CD14-positive monocyte (primary cell): ENCODE results near the gene PTPN9. TPM values are rescaled to one million over a fixed set of nuclear protein-coding genes. Genes with fewer than 3 reads are reported as not detected.

Experiments used
- DNase-seq, 3 donors: peaks; one replicate each; pipeline ENCODE4 v3.0.0-alpha.2; 2011 to 2022
- H2AFZ ChIP-seq: 2 replicates; pipeline ENCODE4 v1.6.0; 2012; ENCODE audit warnings: mild to moderate bottlenecking, low read depth, low read length, inconsistent platforms; ENCODE audit not compliant: insufficient read depth, poor library complexity, severe bottlenecking
- H3K27ac ChIP-seq, 2 donors: 1 replicate in 1 of 2; 2 replicates in 1 of 2; pipeline ENCODE4 v1.5.1; 2012 to 2013; ENCODE audit warnings: low read length in 2 of 2, control low read depth in 1 of 2, inconsistent platforms in 1 of 2, low read depth in 1 of 2, mild to moderate bottlenecking in 1 of 2
- H3K27me3 ChIP-seq, 2 donors: one replicate each; pipeline versions ENCODE4 v1.6.0 to v1.6.1; 2011 to 2013; ENCODE audit warnings: low read length in 2 of 2; ENCODE audit not compliant: control insufficient read depth in 2 of 2, insufficient read depth in 2 of 2
- H3K36me3 ChIP-seq, 2 donors: replicated peaks in 1 of 2; 1 replicate in 1 of 2; 2 replicates in 1 of 2; pipeline versions ENCODE4 v1.5.1 to v1.6.1; 2012 to 2013; ENCODE audit warnings: low read length in 2 of 2, control low read depth in 1 of 2, inconsistent platforms in 1 of 2, mild to moderate bottlenecking in 1 of 2; ENCODE audit not compliant: insufficient read depth in 2 of 2, control insufficient read depth in 1 of 2
- H3K4me1 ChIP-seq, 2 donors: 1 replicate in 1 of 2; 2 replicates in 1 of 2; pipeline versions ENCODE4 v1.5.1 to v1.6.1; 2012 to 2013; ENCODE audit warnings: low read length in 2 of 2, control low read depth in 1 of 2, inconsistent platforms in 1 of 2, mild to moderate bottlenecking in 1 of 2, moderate library complexity in 1 of 2; ENCODE audit not compliant: insufficient read depth in 2 of 2, control insufficient read depth in 1 of 2
- H3K4me2 ChIP-seq: replicated peaks from 2 replicates; pipeline ENCODE3; 2012; ENCODE audit warnings: low read length, moderate library complexity, mild to moderate bottlenecking; ENCODE audit not compliant: poor library complexity, severe bottlenecking; ENCODE audit errors: extremely low read depth
- H3K4me3 ChIP-seq, 3 experiments: fragments of 200-600 bp in 1 of 3; sonication (generic) in 1 of 3; replicated peaks in 1 of 3; 1 replicate in 2 of 3; 2 replicates in 1 of 3; pipeline ENCODE4 v1.5.1; 2011 to 2013; ENCODE audit warnings: low read length in 3 of 3, mild to moderate bottlenecking in 3 of 3, control low read depth in 2 of 3, low read depth in 2 of 3, inconsistent platforms in 1 of 3, moderate library complexity in 1 of 3
- H3K79me2 ChIP-seq: 2 replicates; pipeline ENCODE4 v1.6.0; 2012; ENCODE audit warnings: mild to moderate bottlenecking, control low read depth, inconsistent platforms, low read length, moderate library complexity; ENCODE audit not compliant: insufficient read depth
- H3K9ac ChIP-seq: 2 replicates; pipeline ENCODE4 v1.6.0; 2017; ENCODE audit warnings: low read length, mild to moderate bottlenecking; ENCODE audit not compliant: insufficient read depth, poor library complexity, severe bottlenecking
- H3K9me3 ChIP-seq, 2 donors: replicated peaks in 1 of 2; 1 replicate in 1 of 2; 2 replicates in 1 of 2; pipeline versions ENCODE4 v1.5.1 to v1.6.1; 2012 to 2013; ENCODE audit warnings: low read length in 2 of 2, control low read depth in 1 of 2; ENCODE audit not compliant: control insufficient read depth in 1 of 2, insufficient read depth in 1 of 2
- H4K20me1 ChIP-seq: 2 replicates; pipeline ENCODE4 v1.6.0; 2012; ENCODE audit warnings: mild to moderate bottlenecking, low read length, control low read depth, moderate library complexity; ENCODE audit not compliant: insufficient read depth
- H3K27ac Mint-ChIP-seq, 7 donors: one replicate each; pipeline ENCODE4 v1.8.0; 2020; ENCODE audit warnings: mild to moderate bottlenecking in 7 of 7, mixed read lengths in 7 of 7, moderate library complexity in 6 of 7, inconsistent platforms in 2 of 7
- H3K27me3 Mint-ChIP-seq, 3 donors: one replicate each; pipeline ENCODE4 v1.8.0; 2021 to 2022; ENCODE audit warnings: low read depth in 3 of 3, mild to moderate bottlenecking in 3 of 3, mixed read lengths in 3 of 3, moderate library complexity in 3 of 3, inconsistent platforms in 1 of 3
- H3K36me3 Mint-ChIP-seq, 2 donors: one replicate each; pipeline ENCODE4 v1.8.0; 2020; ENCODE audit warnings: mixed read lengths in 2 of 2, inconsistent platforms in 1 of 2, mild to moderate bottlenecking in 1 of 2
- H3K4me1 Mint-ChIP-seq: one replicate; pipeline ENCODE4 v1.8.0; 2020; ENCODE audit warnings: mild to moderate bottlenecking, mixed read lengths
- H3K4me3 Mint-ChIP-seq, 2 donors: one replicate each; pipeline ENCODE4 v1.8.0; 2020; ENCODE audit warnings: mild to moderate bottlenecking in 2 of 2, mixed read lengths in 2 of 2, moderate library complexity in 1 of 2
- H3K9me3 Mint-ChIP-seq, 7 donors: one replicate each; pipeline ENCODE4 v1.8.0; 2020 to 2022; ENCODE audit warnings: mixed read lengths in 7 of 7, mild to moderate bottlenecking in 6 of 7, moderate library complexity in 6 of 7, inconsistent platforms in 2 of 7
- CTCF ChIP-seq: fragments of 200-600 bp; IDR thresholded peaks from one replicate; pipeline ENCODE4 v1.8.0; 2022; ENCODE audit warnings: antibody characterized with exemption, mild to moderate bottlenecking
- WGBS: methylation state at CpG from one replicate; pipeline ENCODE4 v1.1.5; 2013; ENCODE audit warnings: missing lambda C conversion rate; ENCODE audit not compliant: insufficient coverage; 5-methylcytosine and 5-hydroxymethylcytosine counted together
- intact Hi-C, 2 donors: fragments of 100-400 bp; cut with micrococcal nuclease; formaldehyde crosslinking; loops; one replicate each; pipeline versions ENCODE4 v1.15.0 to v1.15.1; 2023
- polyA plus RNA-seq, 3 donors: library from polyadenylated mRNA; depleted of rRNA in 1 of 3; unstranded in 2 of 3; stranded (reverse) in 1 of 3; fragments of 300-500 nt in 2 of 3; fragments of >200 nt in 1 of 3; fragmentation: Illumina TruSeq in 2 of 3; gene quantifications; 1 replicate in 2 of 3; 2 replicates in 1 of 3; pipeline ENCODE4 v1.2.3, GENCODE V29; 2012 to 2021

PTPN9 gene
- polyA plus RNA-seq, 3 donors: 21.1 to 40.1 (median 28.0) TPM

- Histone ChIP-seq H3K4me1 (no peaks in the 10 kb centered on the region), H3K27ac (no peak overlapping the region), H2AFZ (no peak overlapping the region), H4K20me1 (no peaks in the 10 kb centered on the region), H3K36me3 (peaks cover 67 to 83% of the 10 kb centered on the region in 2 donors), H3K9me3 (no peaks in the 10 kb centered on the region), H3K4me2 (no peak overlapping the region), H3K4me3 (no peak overlapping the region), H3K9ac (no peak overlapping the region), H3K27me3 (no peaks in the 10 kb centered on the region), H3K79me2 (no peaks in the 10 kb centered on the region)
- Mint-ChIP-seq H3K27ac (no peak overlapping the region), H3K27me3 (peaks cover 0 to 2% (median 1%) of the 10 kb centered on the region in 3 donors), H3K36me3 (peaks cover 68 to 91% of the 10 kb centered on the region in 2 donors), H3K4me3 (no peak overlapping the region), H3K9me3 (no peaks in the 10 kb centered on the region), H3K4me1 (no peaks in the 10 kb centered on the region)
- DNase-seq: no peak
- WGBS: 100% methylated on average over 4 of the region's 8 CpGs
- intact Hi-C loops: no loop called here
- no peak for TF ChIP-seq CTCF
Measured at GRCh38 chr15:75606026-75606425, 26.9 kb upstream of the PTPN9 start.

- Histone ChIP-seq H3K4me3 (no peak overlapping the region), H3K9me3 (no peaks in the 10 kb centered on the region), H3K79me2 (no peaks in the 10 kb centered on the region), H3K27me3 (no peaks in the 10 kb centered on the region), H3K27ac (no peak overlapping the region), H2AFZ (no peak overlapping the region), H3K9ac (no peak overlapping the region), H3K4me1 (no peaks in the 10 kb centered on the region), H3K4me2 (no peak overlapping the region), H4K20me1 (no peaks in the 10 kb centered on the region), H3K36me3 (peaks cover 51 to 82% of the 10 kb centered on the region in 2 donors)
- intact Hi-C loops: no loop called here
- no peak for TF ChIP-seq CTCF
- Mint-ChIP-seq H3K27ac (no peak overlapping the region), H3K9me3 (no peaks in the 10 kb centered on the region), H3K36me3 (peaks cover 67 to 90% of the 10 kb centered on the region in 2 donors), H3K4me3 (no peak overlapping the region), H3K27me3 (peaks cover 0 to 2% (median 0%) of the 10 kb centered on the region in 3 donors), H3K4me1 (no peaks in the 10 kb centered on the region)
- no peak for DNase-seq
- no CpG with 5 or more reads among the region's 2 CpGs for WGBS
Measured at GRCh38 chr15:75599401-75599800, 20.3 kb upstream of the PTPN9 start.
